HCT116 (cell line): ENCODE measurements around the gene TBL2. TPM values are rescaled to one million over a fixed set of nuclear protein-coding genes. Genes with fewer than 3 reads are reported as not detected.

Experiments used
- ATAC-seq: fragments of 200-7000 bp; cut with Tn5 transposase; 2 replicates; pipeline ENCODE4 v1.9.1; 2020; ENCODE audit warnings: mild to moderate bottlenecking, moderate library complexity
- Bru-seq: library from RNA; stranded (reverse); fragments of 400-500 nt; gene quantifications from one replicate; lab custom pipeline; 2021; lab: Mats Ljungman, UMichigan
- BruChase-seq, 2 experiments: library from RNA; stranded (reverse); fragments of 400-500 nt; gene quantifications; one replicate each; lab custom pipeline; 2021; lab: Mats Ljungman, UMichigan
- BruUV-seq: library from RNA; stranded (reverse); fragments of 400-500 nt; replicated peaks from 2 replicates; lab custom pipeline; 2021; lab: Mats Ljungman, UMichigan
- CTCF ChIA-PET: fragments of 300-600 bp; sonication (Branson Sonifier 250); formaldehyde crosslinking; loops from one replicate; lab custom pipeline; 2021; ENCODE audit warnings: antibody characterized with exemption; lab: Charles Lee
- POLR2A ChIA-PET: fragments of 300-600, 350-600 bp; sonication (Branson Sonifier 250); formaldehyde crosslinking; loops from one replicate; lab custom pipeline; 2021; ENCODE audit warnings: antibody characterized with exemption; lab: Charles Lee
- RAD21 ChIA-PET, 2 experiments: fragments of 300-600 bp; sonication (Branson Sonifier 250); formaldehyde crosslinking; loops; one replicate each; lab custom pipeline; 2023; ENCODE audit warnings: low total read pairs in 2 of 2; ENCODE audit not compliant: uncharacterized antibody in 2 of 2, unreplicated experiment in 2 of 2, low non-redundant PET in 1 of 2; lab: Charles Lee
- DNase-seq: peaks from one replicate; pipeline ENCODE4 v3.0.0-alpha.2; 2010; ENCODE audit warnings: low read depth, low spot score
- H2AFZ ChIP-seq: fragments of 200-600 bp; shearing (Covaris generic), sonication (generic); 2 replicates; pipeline ENCODE4 v1.6.1; 2017; ENCODE audit warnings: low read depth, mixed run types, mixed read lengths, antibody characterized with exemption, low read length; ENCODE audit not compliant: poor library complexity, severe bottlenecking
- H3K27ac ChIP-seq: 2 replicates; pipeline ENCODE4 v1.5.1; 2012; ENCODE audit warnings: low read depth, low read length
- H3K27me3 ChIP-seq: fragments of 200-600 bp; sonication (generic); 2 replicates; pipeline ENCODE4 v1.6.1; 2016; ENCODE audit warnings: mixed run types, low read length, mixed read lengths; ENCODE audit not compliant: insufficient read depth
- H3K36me3 ChIP-seq, 2 experiments: fragments of 200-500 bp in 1 of 2; fragments of 200-600 bp in 1 of 2; sonication (Bioruptor generic) in 1 of 2; sonication (generic) in 1 of 2; 2 replicates each; pipeline versions ENCODE4 v1.5.1 to v1.6.1; 2014 to 2016; ENCODE audit warnings: low read length in 2 of 2, inconsistent platforms in 1 of 2, mixed read lengths in 1 of 2, mixed run types in 1 of 2; ENCODE audit not compliant: insufficient read depth in 2 of 2, control insufficient read depth in 1 of 2
- H3K4me1 ChIP-seq, 2 experiments: fragments of 200-600 bp in 1 of 2; sonication (generic) in 1 of 2; 2 replicates each; pipeline versions ENCODE4 v1.5.1 to v1.6.1; 2012 to 2017; ENCODE audit warnings: low read length in 2 of 2, inconsistent platforms in 1 of 2, mild to moderate bottlenecking in 1 of 2, mixed read lengths in 1 of 2, mixed run types in 1 of 2, moderate library complexity in 1 of 2; ENCODE audit not compliant: insufficient read depth in 2 of 2, control insufficient read depth in 1 of 2
- H3K4me2 ChIP-seq: fragments of 200-600 bp; sonication (generic); 2 replicates; pipeline ENCODE4 v1.6.1; 2017; ENCODE audit warnings: mixed run types, low read length, mixed read lengths
- H3K4me3 ChIP-seq, 2 experiments: fragments of 200-600 bp in 1 of 2; sonication (generic) in 1 of 2; replicated peaks in 1 of 2; 2 replicates each; pipeline ENCODE4 v1.5.1; 2011 to 2016; ENCODE audit warnings: low read length in 2 of 2, control low read depth in 1 of 2, low read depth in 1 of 2, mild to moderate bottlenecking in 1 of 2, mixed read lengths in 1 of 2, mixed run types in 1 of 2
- H3K79me2 ChIP-seq: fragments of 200-600 bp; sonication (generic); 2 replicates; pipeline ENCODE4 v1.6.1; 2017; ENCODE audit warnings: mild to moderate bottlenecking, mixed run types, low read length, moderate library complexity, mixed read lengths; ENCODE audit not compliant: insufficient read depth
- H3K9ac ChIP-seq: fragments of 200-600 bp; sonication (generic); 2 replicates; pipeline ENCODE4 v1.6.1; 2016; ENCODE audit warnings: low read length, mixed read lengths
- H3K9me2 ChIP-seq: fragments of 200-600 bp; sonication (generic), shearing (Covaris generic); 2 replicates; pipeline ENCODE4 v1.6.1; 2017; ENCODE audit warnings: mixed run types, mild to moderate bottlenecking, moderate library complexity; ENCODE audit not compliant: insufficient read depth
- H3K9me3 ChIP-seq, 2 experiments: fragments of 200-500 bp in 1 of 2; fragments of 200-600 bp in 1 of 2; sonication (Bioruptor generic) in 1 of 2; sonication (generic) in 1 of 2; 2 replicates each; pipeline ENCODE4 v1.6.1; 2014 to 2017; ENCODE audit warnings: low read length in 2 of 2, mixed read lengths in 2 of 2, inconsistent platforms in 1 of 2, low read depth in 1 of 2, mild to moderate bottlenecking in 1 of 2, mixed run types in 1 of 2, moderate library complexity in 1 of 2; ENCODE audit not compliant: control insufficient read depth in 1 of 2, insufficient read depth in 1 of 2
- H4K20me1 ChIP-seq: fragments of 200-600 bp; sonication (generic), shearing (Covaris generic); 2 replicates; pipeline ENCODE4 v1.6.1; 2017; ENCODE audit warnings: mixed run types, mild to moderate bottlenecking, moderate library complexity; ENCODE audit not compliant: insufficient read depth
- CEBPB ChIP-seq: IDR thresholded peaks from 2 replicates; pipeline ENCODE4 v1.6.1; 2012; ENCODE audit warnings: low read depth
- EGR1 ChIP-seq: IDR thresholded peaks from 2 replicates; pipeline ENCODE4 v1.6.1; 2012; ENCODE audit warnings: low read depth
- EZH2phosphoT487 ChIP-seq: fragments of 200-600 bp; IDR thresholded peaks from 2 replicates; pipeline ENCODE4 v1.6.1; 2018; ENCODE audit warnings: antibody characterized with exemption, borderline replicate concordance
- POLR2A ChIP-seq: IDR thresholded peaks from 2 replicates; pipeline ENCODE4 v1.7.0; 2011; ENCODE audit warnings: borderline replicate concordance; ENCODE audit not compliant: insufficient read depth, insufficient read length; ENCODE audit errors: extremely low read depth
- POLR2AphosphoS5 ChIP-seq: IDR thresholded peaks from 2 replicates; pipeline ENCODE4 v1.6.1; 2011; ENCODE audit warnings: mild to moderate bottlenecking, low read depth, low read length, moderate library complexity
- REST ChIP-seq: IDR thresholded peaks from 2 replicates; pipeline ENCODE4 v1.6.1; 2012; ENCODE audit warnings: low read depth
- SIN3A ChIP-seq: IDR thresholded peaks from 2 replicates; pipeline ENCODE4 v1.6.1; 2012; ENCODE audit warnings: low read depth
- SP1 ChIP-seq: IDR thresholded peaks from 2 replicates; pipeline ENCODE4 v1.6.1; 2012; ENCODE audit warnings: low read depth
- SRF ChIP-seq: IDR thresholded peaks from 2 replicates; pipeline ENCODE4 v1.6.1; 2012; ENCODE audit warnings: low read depth
- TCF7L2 ChIP-seq: IDR thresholded peaks from 2 replicates; pipeline ENCODE4 v1.7.0; 2011; ENCODE audit warnings: borderline replicate concordance, inconsistent platforms; ENCODE audit not compliant: insufficient read depth, insufficient read length; ENCODE audit errors: extremely low read depth
- YY1 ChIP-seq: IDR thresholded peaks from 2 replicates; pipeline ENCODE4 v1.6.1; 2011; ENCODE audit warnings: low read length, low read depth, moderate library complexity, mild to moderate bottlenecking; ENCODE audit not compliant: insufficient replicate concordance; ENCODE audit errors: extremely low read depth
- ZFX ChIP-seq: fragments of 450-650 bp; IDR thresholded peaks from 2 replicates; pipeline ENCODE4 v1.6.1; 2017
- intact Hi-C: fragments of 100-400 bp; cut with micrococcal nuclease; formaldehyde crosslinking; loops from 2 replicates; pipeline ENCODE4 v1.10.0; 2022
- long read RNA-seq: library from polyadenylated mRNA; unstranded; transcript quantifications from one replicate; pipeline ENCODE4 v2.0.0, GENCODE V29; 2021; ENCODE audit not compliant: unreplicated experiment
- polyA plus RNA-seq: library from polyadenylated mRNA; unstranded; fragments of >200 nt; gene quantifications from 2 replicates; pipeline ENCODE4 v1.2.1, GENCODE V29; 2012; ENCODE audit warnings: missing spikeins
- total RNA-seq: library from RNA; stranded (reverse); gene quantifications from one replicate; pipeline ENCODE4 v1.2.1, GENCODE V29; 2021; ENCODE audit not compliant: unreplicated experiment
- TF ChIP-seq, protein P1 (sequence below), 3 experiments: fragments of 200-600 bp in 1 of 3; sonication (generic) in 1 of 3; IDR thresholded peaks in 2 of 3; conservative IDR thresholded peaks in 1 of 3; 2 replicates each; pipeline ENCODE4 v1.5.1; 2012 to 2017; ENCODE audit warnings: low read depth in 2 of 3, low read length in 2 of 3, antibody characterized with exemption in 1 of 3, borderline replicate concordance in 1 of 3, control low read depth in 1 of 3, mild to moderate bottlenecking in 1 of 3, mixed read lengths in 1 of 3, mixed run types in 1 of 3, moderate library complexity in 1 of 3; ENCODE audit not compliant: insufficient read depth in 1 of 3
- TF ChIP-seq, protein P2 (sequence below): IDR thresholded peaks from 2 replicates; pipeline ENCODE4 v1.6.1; 2012

Gene TBL2, protein sequence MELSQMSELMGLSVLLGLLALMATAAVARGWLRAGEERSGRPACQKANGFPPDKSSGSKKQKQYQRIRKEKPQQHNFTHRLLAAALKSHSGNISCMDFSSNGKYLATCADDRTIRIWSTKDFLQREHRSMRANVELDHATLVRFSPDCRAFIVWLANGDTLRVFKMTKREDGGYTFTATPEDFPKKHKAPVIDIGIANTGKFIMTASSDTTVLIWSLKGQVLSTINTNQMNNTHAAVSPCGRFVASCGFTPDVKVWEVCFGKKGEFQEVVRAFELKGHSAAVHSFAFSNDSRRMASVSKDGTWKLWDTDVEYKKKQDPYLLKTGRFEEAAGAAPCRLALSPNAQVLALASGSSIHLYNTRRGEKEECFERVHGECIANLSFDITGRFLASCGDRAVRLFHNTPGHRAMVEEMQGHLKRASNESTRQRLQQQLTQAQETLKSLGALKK
- 55.0 TPM for total RNA-seq
- polyA plus RNA-seq = 50.1 and 53.3 TPM in 2 replicates
- Bru-seq, nascent RNA = percentile 89 among the genes with signal in this experiment
- BruChase-seq, experiment 1, labeled RNA remaining after a 6-hour chase = percentile 82 among the genes with signal in this experiment
- BruChase-seq, experiment 2, labeled RNA remaining after a 2-hour chase = percentile 83 among the genes with signal in this experiment
- long read RNA-seq, full-length matches to known transcripts = 85 of 102 reads
- long read RNA-seq, partial matches to known transcripts = 3 of 102 reads
- long read RNA-seq, other reads (novel, unspliced or antisense) = 14 of 102 reads

DNA sequence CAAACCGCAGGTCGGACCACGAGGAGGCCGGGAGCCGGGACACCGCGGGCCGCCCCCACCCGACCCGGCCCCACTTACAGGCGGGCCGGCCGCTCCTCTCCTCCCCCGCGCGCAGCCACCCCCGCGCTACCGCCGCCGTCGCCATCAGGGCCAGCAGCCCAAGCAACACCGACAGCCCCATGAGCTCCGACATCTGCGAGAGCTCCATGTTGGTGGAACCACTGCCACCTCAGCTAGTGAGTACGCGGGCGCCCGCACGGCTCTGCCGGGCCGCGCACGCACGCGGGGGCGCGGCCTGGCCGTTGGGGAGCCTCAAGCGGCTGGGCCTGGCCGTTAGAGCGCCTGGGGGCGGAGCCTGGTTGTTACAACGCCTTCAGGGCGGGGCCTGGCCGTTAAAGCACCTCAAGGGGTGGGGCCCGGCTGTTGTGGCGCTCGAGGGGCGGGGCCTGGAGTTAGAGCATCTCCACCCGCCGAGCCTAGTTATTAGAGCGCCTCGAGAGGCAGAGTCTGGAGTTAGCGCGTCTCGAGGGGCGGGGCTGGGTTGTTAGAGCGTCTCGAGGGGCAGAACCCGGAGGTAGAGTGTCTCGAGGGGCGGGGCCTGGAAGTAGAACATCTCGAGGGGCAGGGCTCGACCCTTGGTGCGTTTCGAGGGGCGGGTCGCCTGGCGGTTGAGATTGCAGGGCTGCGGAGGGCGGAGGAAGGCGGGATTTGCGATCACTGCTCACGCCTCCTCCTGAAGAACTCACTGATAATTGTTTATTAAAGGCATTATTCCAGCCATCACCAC lies at the start of gene TBL2:
TSS of gene TBL2 (minus strand) at position 238 of the 787 bp plus-strand sequence. CDS start at position 208, 30 bp downstream.
- CTCF ChIA-PET = interaction anchor here (1.0 kb wide), 1 partner anchor 147 kb away, joined by 3 read pairs; no protein-coding TSS in a partner anchor
- intact Hi-C loops = no loop called here
- ATAC-seq = peak; percentile 88
- TF ChIP-seq CEBPB (no peak), POLR2AphosphoS5 (peak; percentile 99), SIN3A (peak; percentile 86), REST (no peak), EGR1 (peak; percentile 70; the same call in 1 of the 2 replicates), POLR2A (peak; percentile 96), TCF7L2 (no peak), SP1 (no peak; the same call in none of the 2 replicates), EZH2phosphoT487 (no peak), YY1 (peak; percentile 78), SRF (no peak), ZFX (peak; percentile 95; the same call in 1 of the 2 replicates)
- TF ChIP-seq, protein P1, sequence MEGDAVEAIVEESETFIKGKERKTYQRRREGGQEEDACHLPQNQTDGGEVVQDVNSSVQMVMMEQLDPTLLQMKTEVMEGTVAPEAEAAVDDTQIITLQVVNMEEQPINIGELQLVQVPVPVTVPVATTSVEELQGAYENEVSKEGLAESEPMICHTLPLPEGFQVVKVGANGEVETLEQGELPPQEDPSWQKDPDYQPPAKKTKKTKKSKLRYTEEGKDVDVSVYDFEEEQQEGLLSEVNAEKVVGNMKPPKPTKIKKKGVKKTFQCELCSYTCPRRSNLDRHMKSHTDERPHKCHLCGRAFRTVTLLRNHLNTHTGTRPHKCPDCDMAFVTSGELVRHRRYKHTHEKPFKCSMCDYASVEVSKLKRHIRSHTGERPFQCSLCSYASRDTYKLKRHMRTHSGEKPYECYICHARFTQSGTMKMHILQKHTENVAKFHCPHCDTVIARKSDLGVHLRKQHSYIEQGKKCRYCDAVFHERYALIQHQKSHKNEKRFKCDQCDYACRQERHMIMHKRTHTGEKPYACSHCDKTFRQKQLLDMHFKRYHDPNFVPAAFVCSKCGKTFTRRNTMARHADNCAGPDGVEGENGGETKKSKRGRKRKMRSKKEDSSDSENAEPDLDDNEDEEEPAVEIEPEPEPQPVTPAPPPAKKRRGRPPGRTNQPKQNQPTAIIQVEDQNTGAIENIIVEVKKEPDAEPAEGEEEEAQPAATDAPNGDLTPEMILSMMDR (IDR thresholded peaks at IDR 0.05 in 2 of 3, conservative IDR thresholded peaks at IDR 0.05 in 1 of 3; ENCODE audit: borderline replicate concordance in 1 of 3, insufficient read depth in 1 of 3, low read depth in 2 of 3, low read length in 2 of 3) = no peak
- TF ChIP-seq, protein P2, sequence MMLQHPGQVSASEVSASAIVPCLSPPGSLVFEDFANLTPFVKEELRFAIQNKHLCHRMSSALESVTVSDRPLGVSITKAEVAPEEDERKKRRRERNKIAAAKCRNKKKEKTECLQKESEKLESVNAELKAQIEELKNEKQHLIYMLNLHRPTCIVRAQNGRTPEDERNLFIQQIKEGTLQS = no peak

More for the DNA sequence above, at the start of gene TBL2:
- DNase-seq = peak; percentile 96
- Histone ChIP-seq H4K20me1 (no peaks in the 10 kb centered on the region), H3K36me3 (peaks cover 11 to 13% of the 10 kb centered on the region in 2 experiments; a peak in 3 of 4 replicates), H3K27ac (peak within 1 kb of the TSS; percentile 93), H3K9me2 (no peaks in the 10 kb centered on the region), H3K79me2 (peaks cover 42% of the 10 kb centered on the region), H3K4me2 (peak within 1 kb of the TSS; percentile 94), H3K4me3 (peak within 1 kb of the TSS; percentile 83 to 87), H2AFZ (peak within 1 kb of the TSS; percentile 98), H3K9me3 (no peaks in the 10 kb centered on the region), H3K9ac (peak within 1 kb of the TSS; percentile 98), H3K27me3 (no peaks in the 10 kb centered on the region), H3K4me1 (peaks cover 25 to 28% of the 10 kb centered on the region in 2 experiments)
- no TSS peak for BruUV-seq
- POLR2A ChIA-PET = interaction anchor here (0.6 to 2.9 kb wide), 5 partner anchors 11 to 128 kb away, joined by 3 to 18 read pairs (median 3); no protein-coding TSS in a partner anchor
- RAD21 ChIA-PET = interaction anchor here in 1 of 2 experiments (0.6 kb wide), 1 partner anchor 12 kb away, joined by 3 read pairs; no protein-coding TSS in a partner anchor
